Measurements from ENCODE around the gene PPM1H.

The PPM1H gene

GRCh38 chr12:62712681-62713573 is 222.0 kb downstream of the PPM1H start:
- ATAC-seq (no peak), DNase-seq (no peak)

DNA sequence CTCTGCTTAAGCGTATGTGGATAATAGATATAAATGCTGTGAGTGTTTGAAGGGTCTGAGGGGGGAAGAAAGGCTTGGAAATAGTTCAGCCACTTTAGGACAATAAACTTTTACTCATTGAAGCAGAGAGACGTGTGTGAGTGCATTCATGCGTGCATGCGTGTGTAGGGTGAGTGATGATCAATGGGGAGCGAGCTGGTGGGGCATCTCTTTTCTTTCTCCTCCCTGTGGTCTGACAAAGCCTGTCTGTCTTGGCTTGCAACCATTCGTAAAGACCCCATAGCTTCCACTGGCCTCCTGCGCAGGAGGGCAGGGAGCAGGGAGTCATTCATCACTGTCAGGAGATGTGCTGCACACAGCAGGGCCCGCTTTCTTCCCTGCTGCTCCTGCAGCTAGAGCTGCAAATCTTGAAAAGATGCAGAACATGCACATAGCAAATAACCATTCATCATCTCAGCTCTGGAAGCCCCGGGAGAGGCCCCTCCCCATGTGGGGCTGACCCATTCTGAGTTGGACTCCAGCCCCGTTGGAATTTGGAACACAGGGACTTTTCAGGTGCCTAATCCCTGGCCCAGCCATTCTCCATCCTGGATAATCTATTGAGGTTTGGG is 223.2 kb downstream of the PPM1H start:
- no peak for DNase-seq

DNA sequence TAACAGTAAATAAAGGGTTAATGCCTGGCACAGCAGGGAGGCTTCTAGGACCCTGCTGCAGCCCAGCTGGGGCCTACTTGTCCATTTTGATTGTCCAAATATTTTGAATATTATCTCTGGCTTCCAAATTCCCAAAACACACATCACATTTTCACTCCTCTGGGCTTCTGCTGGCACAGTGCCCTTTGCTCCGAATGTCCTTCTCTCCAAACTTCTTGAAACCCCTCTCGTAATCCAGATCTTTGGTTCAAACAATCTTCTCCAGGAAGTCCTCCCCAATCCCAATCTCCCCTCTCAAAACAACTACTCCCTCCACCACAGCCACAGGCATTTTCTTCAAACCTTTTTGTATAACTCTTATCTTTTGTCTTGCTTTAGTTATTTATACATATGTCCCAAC is 225.6 kb downstream of the PPM1H start:
- no peak for ATAC-seq
- DNase-seq: no peak

More for the DNA sequence above, 223.2 kb downstream of the PPM1H start:
- ATAC-seq: no peak

DNA sequence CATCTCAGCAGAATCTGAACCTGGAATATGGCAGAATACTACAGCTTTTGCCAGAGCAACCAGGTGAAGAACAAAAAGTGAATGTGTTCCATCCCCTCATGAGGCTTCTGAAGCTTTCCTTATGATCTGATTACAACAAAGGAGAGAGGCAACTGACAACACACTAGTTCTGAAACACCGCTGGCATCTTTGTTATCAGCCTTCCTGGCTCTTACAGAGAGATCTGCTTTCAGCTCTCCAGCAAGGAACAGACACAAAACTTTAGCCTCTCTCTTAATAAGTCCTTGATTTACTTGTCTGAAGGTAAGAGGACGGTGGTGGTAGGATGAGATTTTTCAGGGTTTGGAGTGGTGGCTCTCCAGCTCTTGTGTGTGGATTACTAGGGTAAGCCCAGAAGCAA is 227.0 kb downstream of the PPM1H start:
- ATAC-seq (no peak), DNase-seq (no peak)

GRCh38 chr12:62705846-62706245 is 229.1 kb downstream of the PPM1H start:
- ATAC-seq: no peak
- no peak for DNase-seq

- ATAC-seq: no peak
Observed at GRCh38 chr12:62703011-62703380, 232.0 kb downstream of the PPM1H start.

GRCh38 chr12:62701492-62701891 is 233.5 kb downstream of the PPM1H start:
- DNase-seq: no peak
- ATAC-seq: no peak

More at GRCh38 chr12:62703011-62703380, 232.0 kb downstream of the PPM1H start:
- DNase-seq: no peak

DNA sequence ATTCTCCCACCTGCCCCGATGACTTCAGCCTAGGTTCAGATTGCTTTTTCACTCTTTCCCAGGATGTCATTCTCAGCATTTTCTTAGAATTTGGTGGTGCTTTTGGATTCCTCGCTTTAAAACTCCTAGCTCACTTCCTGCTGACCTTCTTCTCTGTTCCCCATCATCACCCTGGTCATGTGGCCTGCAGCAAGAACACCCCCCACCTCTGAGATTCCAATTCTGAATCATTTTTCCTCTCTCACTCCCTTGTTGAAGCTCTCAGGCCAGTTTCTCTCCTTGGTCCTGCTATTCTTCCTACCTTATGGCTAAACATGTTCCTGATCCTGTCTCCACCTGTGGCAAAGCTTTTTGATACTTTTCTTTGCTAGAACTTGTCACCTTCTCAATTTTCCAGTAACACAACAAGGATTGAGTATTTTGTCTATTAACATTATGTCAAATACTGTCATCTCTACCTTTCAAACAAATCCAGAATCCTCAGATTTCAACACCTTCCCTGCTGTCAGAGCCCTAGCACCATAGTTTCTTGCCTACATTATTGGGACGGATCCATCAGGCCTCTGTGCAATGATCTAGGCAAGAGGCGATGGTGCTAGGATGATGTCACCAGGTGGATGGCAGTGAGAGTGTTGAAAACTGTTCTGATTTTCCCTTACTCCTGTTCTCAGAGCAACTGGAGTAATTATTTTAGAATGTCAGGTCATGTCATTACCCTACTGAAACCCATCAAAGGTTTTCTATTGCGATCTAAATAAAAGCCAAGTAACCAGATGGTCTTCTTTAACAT is 234.7 kb downstream of the PPM1H start:
- no peak for ATAC-seq

GRCh38 chr12:62698701-62699101 is 236.2 kb downstream of the PPM1H start:
- no peak for ATAC-seq
- no peak for DNase-seq

More for the DNA sequence above, 234.7 kb downstream of the PPM1H start:
- no peak for DNase-seq

DNA sequence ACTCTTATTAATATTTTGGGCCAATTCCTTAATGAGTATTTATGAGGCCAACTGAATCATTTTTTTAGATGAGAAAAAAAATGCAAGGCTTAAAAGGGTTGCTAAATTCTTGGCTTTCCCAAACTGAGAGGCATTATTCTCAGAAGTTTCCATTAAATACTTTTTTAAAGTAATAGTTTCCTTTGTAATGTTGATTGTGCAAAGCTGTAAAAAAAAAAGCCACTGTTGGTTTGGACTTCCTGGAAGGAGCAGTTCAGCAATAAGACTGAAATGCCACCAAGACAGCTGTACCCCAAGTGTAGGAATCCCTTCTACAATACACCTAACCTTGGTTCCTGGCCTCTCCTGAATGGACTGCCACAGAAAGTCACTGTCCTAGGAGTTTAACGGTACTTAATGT is 237.1 kb downstream of the PPM1H start:
- ATAC-seq (no peak), DNase-seq (no peak)

- DNase-seq (no peak), ATAC-seq (no peak)
Observed at GRCh38 chr12:62695696-62696095, 239.3 kb downstream of the PPM1H start.

DNA sequence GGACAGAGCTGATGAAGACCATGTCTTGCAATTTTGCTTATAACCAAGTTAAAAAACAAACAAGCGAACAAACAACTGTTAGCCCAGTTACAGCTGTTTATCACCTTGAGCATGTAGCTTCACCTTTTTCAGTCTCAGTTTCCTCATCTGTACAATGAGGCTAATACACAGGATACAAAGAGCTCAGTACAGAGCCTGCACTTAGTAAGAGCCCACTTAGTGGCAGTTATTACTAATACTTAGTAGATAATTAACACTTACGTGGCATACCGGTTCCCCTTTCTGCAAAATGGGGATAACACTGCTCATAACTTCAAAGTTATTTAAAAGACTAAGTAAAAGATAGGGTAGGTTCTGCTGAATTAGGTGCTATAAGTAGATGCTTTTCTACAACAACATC is 240.3 kb downstream of the PPM1H start:
- DNase-seq: no peak
- ATAC-seq: no peak

DNA sequence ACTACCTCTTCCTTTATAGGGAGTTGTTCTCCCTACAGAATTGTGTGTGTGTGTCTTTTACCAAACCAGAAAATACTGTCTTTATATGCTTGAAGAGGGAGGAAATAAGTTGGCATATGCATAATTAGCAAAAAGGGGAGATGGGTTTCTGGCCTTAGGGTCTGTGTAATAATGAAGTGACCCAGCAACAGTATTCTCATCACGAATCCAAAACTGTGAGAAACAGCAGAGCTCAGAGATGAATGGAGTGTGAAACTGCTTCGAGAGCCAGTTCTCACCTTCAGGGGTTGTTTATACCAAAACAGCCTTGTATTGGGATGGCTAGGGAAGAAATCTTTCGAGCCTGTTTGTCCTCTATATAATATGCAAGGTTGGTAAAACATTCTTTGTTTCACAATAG is 240.8 kb downstream of the PPM1H start:
- no peak for ATAC-seq

DNA sequence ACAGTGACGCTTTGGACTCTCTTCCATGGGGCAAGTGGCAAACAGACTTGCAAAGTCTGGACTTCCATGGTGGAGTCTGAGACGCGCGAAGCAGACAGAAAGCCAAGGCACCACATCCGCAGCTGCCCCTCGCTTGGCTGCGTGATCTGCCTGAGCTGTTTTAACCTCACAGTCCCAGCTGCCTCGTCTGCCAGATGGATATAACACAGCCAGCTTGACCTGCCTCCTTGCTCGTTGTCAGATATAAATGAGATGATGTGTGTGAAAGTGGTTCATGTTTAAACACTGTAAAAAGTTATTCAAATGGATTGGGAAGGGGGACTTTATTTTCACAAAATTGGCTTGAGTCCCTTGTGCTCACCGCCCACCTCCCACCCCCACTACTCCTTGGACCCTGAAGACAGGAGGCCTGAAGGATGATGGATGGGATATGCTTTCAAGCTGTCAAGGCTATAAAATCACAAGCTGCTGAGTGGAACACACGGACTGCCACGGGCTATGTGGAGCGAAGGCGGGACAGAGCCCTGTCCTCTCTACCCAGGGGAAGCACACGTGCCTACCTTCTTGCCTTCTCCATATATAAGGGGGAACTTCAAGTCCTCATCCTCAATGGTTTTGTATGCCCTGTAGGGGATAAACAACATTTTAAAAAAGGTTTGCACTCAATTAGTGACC is 241.4 kb downstream of the PPM1H start:
- ATAC-seq (no peak), DNase-seq (no peak)

More for the DNA sequence above, 240.8 kb downstream of the PPM1H start:
- DNase-seq: no peak

DNA sequence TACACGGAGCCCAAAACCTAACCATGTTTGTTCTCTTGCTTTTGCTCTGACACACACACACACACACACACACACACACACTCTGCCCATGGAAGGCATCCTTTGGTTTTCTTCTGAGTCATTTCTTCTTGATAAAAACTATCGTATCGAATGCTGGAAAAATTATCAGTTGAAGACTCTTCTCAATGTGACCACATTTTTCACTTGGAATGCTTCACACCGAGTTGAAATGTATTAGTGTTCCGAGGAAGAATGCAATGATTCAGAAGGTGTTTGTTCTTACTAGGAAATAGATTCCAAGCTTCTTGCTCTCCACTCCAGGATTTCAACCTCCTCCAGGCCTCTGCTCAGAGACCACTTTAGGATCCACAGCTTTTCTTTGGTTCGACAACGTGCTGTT is 242.1 kb downstream of the PPM1H start:
- DNase-seq (no peak), ATAC-seq (no peak)

- no peak for ATAC-seq
- DNase-seq: no peak
Observed at GRCh38 chr12:62691309-62691708, 243.6 kb downstream of the PPM1H start.

GRCh38 chr12:62689042-62689839 is 245.7 kb downstream of the PPM1H start:
- DNase-seq: no peak
- ATAC-seq: peak; percentile 32

DNA sequence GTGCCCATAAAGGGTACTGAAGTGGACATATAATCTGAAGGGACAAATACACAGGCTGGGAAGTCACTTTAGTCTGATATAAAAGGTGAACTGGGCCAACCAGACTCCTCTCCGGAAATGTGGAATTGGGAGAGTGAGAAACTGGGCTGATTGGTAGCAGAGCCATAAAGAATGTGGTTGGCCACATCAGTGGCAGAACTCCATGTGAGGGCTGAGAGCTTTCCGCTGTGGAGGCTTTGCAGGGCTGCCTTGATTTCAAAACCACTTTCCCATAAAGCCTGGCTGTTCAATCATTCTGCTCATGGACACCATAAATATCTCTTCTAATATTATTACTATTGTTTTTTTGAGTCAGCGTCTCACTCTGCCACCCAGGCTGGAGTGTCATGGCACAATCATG is 248.0 kb downstream of the PPM1H start:
- DNase-seq: no peak
- ATAC-seq: no peak

GRCh38 chr12:62684570-62685295 is 250.2 kb downstream of the PPM1H start:
- ATAC-seq: no peak
- no peak for DNase-seq

GRCh38 chr12:62683776-62684569 is 251.0 kb downstream of the PPM1H start:
- ATAC-seq (no peak), DNase-seq (no peak)
